Right lobe of liver (tissue), 6 donors: ENCODE measurements around the gene TMEM270. TPM values are rescaled to one million over a fixed set of nuclear protein-coding genes. Genes with fewer than 3 reads are reported as not detected.

Source experiments
- ATAC-seq, 4 donors: fragments of 200-7000 bp; cut with Tn5 transposase; one replicate each; pipeline ENCODE4 v1.9.1; 2020; ENCODE audit warnings: mild to moderate bottlenecking in 4 of 4, moderate library complexity in 4 of 4
- DNase-seq, 3 donors: peaks; one replicate each; pipeline ENCODE4 v3.0.0-alpha.2; 2020
- H3K27ac ChIP-seq, 3 donors: fragments of 200-600 bp; one replicate each; pipeline ENCODE4 v1.8.0; 2022
- H3K27me3 ChIP-seq, 2 donors: fragments of 200-600 bp; one replicate each; pipeline ENCODE4 v1.8.0; 2022
- H3K36me3 ChIP-seq, 4 donors: fragments of 200-600 bp; sonication (generic) in 1 of 4; one replicate each; pipeline versions ENCODE4 v1.5.1 to v1.8.0; 2017 to 2022; ENCODE audit warnings: control low read depth in 1 of 4
- H3K4me1 ChIP-seq, 4 donors: fragments of 200-600 bp; sonication (generic) in 1 of 4; one replicate each; pipeline versions ENCODE4 v1.5.1 to v1.8.0; 2017 to 2022; ENCODE audit warnings: control low read depth in 1 of 4
- H3K4me3 ChIP-seq, 3 donors: fragments of 200-600 bp; one replicate each; pipeline ENCODE4 v1.8.0; 2022
- H3K9me3 ChIP-seq, 4 donors: fragments of 200-600 bp; sonication (generic) in 1 of 4; one replicate each; pipeline versions ENCODE4 v1.5.1 to v1.8.0; 2017 to 2022; ENCODE audit warnings: control low read depth in 1 of 4
- CTCF ChIP-seq, 4 donors: fragments of 200-600 bp in 3 of 4; fragments of 450-650 bp in 1 of 4; IDR thresholded peaks; one replicate each; pipeline versions ENCODE4 v1.5.1 to v1.8.0; 2016 to 2022; ENCODE audit warnings: antibody characterized with exemption in 4 of 4, mild to moderate bottlenecking in 2 of 4
- POLR2A ChIP-seq: fragments of 450-650 bp; IDR thresholded peaks from one replicate; pipeline ENCODE4 v1.6.1; 2017; ENCODE audit warnings: antibody characterized with exemption, mild to moderate bottlenecking
- WGBS: methylation state at CpG from one replicate; pipeline ENCODE4 v1.1.6; 2018; ENCODE audit warnings: low coverage, low lambda C conversion rate; ENCODE audit not compliant: insufficient coverage; ENCODE audit errors: missing lambda C conversion rate; 5-methylcytosine and 5-hydroxymethylcytosine counted together
- intact Hi-C, 2 donors: fragments of 100-400 bp; cut with DNase I; formaldehyde crosslinking; loops; one replicate each; pipeline versions ENCODE4 v1.11.2 to v1.14.1; 2022
- total RNA-seq, 6 experiments: library from RNA; depleted of rRNA in 2 of 6; stranded (reverse); fragments of >200 nt in 2 of 6; fragmentation: NEBNext Ultra II Directional in 3 of 6; extraction: Animal tissue kit (Norgen Biotek cat#: 25700) in 3 of 6; gene quantifications; one replicate each; pipeline versions ENCODE4 v1.1.0 to v1.2.4, GENCODE V29; 2016 to 2023
- donor health status: DM: no; HTN: yes; CAD: no.
- donor health status: DM: no; HTN: no; CAD: no.
- donor health status: DM: no; HTN: no; CAD: no.
- donor health status: DM: no; HTN: yes; CAD: no.
- donor health status: DM: no; HTN: yes; CAD: no.

The TMEM270 gene
- total RNA-seq, 6 experiments from 2014 or later: not detected

GRCh38 chr7:73912223-73912622 lies 51.3 kb downstream of the TMEM270 start:
- Histone ChIP-seq H3K9me3 (no peaks in the 10 kb centered on the region), H3K4me3 (no peak overlapping the region), H3K36me3 (no peaks in the 10 kb centered on the region), H3K27me3 (no peaks in the 10 kb centered on the region), H3K4me1 (no peaks in the 10 kb centered on the region), H3K27ac (no peak overlapping the region)
- TF ChIP-seq POLR2A: no peak
- no peak for TF ChIP-seq CTCF (IDR thresholded peaks at IDR 0.05)
- 95% methylated on average over 2 of the region's 5 CpGs for WGBS
- ATAC-seq: no peak
- no peak for DNase-seq
- intact Hi-C loops: no loop called here

Other genes with a start within 250 kb of the TMEM270 start
- 100 to 1,000 TPM in 5 of 6 experiments, 10 to 100 TPM in 1; 53.5 to 552 (median 225) TPM for gene MLXIPL, start 236.6 kb upstream of the TMEM270 start, total RNA-seq
- gene VPS37D, start 193.3 kb upstream of the TMEM270 start, total RNA-seq: 1 to 10 TPM; 1.2 to 3.0 (median 2.2) TPM
- 1 to 10 TPM; 5.4 to 8.8 (median 7.0) TPM for gene DNAJC30, start 177.7 kb upstream of the TMEM270 start, total RNA-seq
- gene BUD23, start 177.6 kb upstream of the TMEM270 start, total RNA-seq: 10 to 100 TPM; 24.1 to 35.0 (median 29.2) TPM
- gene STX1A, start 141.5 kb upstream of the TMEM270 start, total RNA-seq: 1 to 10 TPM; 1.4 to 2.8 (median 1.9) TPM
- gene ABHD11, start 122.4 kb upstream of the TMEM270 start, total RNA-seq: 1 to 10 TPM; 5.6 to 8.4 (median 7.0) TPM
- gene CLDN3, start 90.9 kb upstream of the TMEM270 start, total RNA-seq: 10 to 100 TPM; 16.1 to 37.3 (median 19.9) TPM
- gene CLDN4, start 30.2 kb upstream of the TMEM270 start, total RNA-seq: 1 to 10 TPM in 5 of 6 experiments, under 1 TPM in 1; 0.56 to 3.9 (median 1.3) TPM
- gene METTL27, start 18.6 kb upstream of the TMEM270 start, total RNA-seq: 1 to 10 TPM in 3 of 6 experiments, under 1 TPM in 3; 0.49 to 1.4 (median 1.0) TPM
- 10 to 100 TPM in 1 of 6 experiments, 1 to 10 TPM in 5; 3.0 to 11.7 (median 5.3) TPM for gene ELN, start 167.0 kb downstream of the TMEM270 start, total RNA-seq
- gene LIMK1, start 222.6 kb downstream of the TMEM270 start, total RNA-seq: 1 to 10 TPM; 3.1 to 9.9 (median 5.8) TPM